GM11168 (cell line): Measurements from ENCODE around the gene RPP30.

Experiments used
- in situ Hi-C: fragments of 300-500 bp; cut with MboI; formaldehyde crosslinking; loops from one replicate; pipeline ENCODE4 v1.12.0; 2022; ENCODE audit warnings: low sequenced_read_pairs; ENCODE audit not compliant: unreplicated experiment

Gene RPP30

DNA sequence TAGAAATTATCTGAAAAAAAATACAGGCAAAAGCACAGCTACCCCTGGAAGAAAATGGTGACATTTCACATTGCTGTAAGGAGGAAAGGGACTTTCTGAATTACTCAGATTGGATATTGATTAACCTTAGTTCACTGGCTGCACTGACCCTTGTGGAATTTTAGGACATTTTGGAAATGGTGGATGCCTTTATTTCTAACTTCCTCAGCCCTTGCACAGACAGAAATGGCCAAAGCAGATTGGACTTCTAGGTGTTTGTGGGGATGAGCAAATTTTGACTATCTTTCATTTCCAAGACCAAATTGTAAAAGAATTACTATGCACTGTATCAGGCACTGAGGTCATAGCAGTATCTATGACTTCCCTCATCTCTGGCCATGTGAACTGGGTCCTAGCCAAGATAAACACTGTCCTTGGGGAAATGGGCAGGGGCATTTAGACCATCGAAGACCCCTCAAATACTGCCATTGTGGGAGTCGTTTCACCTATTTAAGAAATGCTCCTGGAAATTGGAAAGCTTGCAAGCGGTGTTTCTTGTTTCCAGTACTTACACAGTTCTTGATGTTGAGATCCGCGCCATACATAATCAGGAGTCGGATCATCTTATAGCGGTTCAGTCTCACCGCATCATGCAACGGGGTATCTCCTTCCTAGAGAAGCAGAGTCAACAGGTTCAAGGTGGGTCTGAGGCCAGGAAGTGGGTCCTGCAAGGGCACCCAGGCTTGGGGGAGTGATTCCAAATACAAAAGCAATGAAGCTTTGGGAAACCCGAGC lies 43.4 kb downstream of the RPP30 start:
- in situ Hi-C loops = loop anchor here (5.0 kb wide), 1 partner anchor 337 kb away; no protein-coding TSS in a partner anchor

DNA sequence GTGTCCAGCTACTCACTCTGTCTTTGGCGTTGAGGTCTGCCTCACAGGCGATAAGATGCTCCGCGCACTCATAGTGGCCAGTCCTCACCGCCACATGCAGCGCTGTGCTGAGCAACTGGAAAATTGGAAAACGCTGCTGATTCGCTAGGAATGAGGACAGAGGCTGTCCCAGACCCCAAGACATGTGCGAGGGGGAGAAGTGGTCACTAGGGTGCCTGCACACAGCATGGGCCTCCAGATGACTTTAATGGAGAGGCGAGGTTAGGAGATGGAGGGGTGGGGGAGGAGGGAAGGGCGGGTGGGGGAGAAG lies 43.9 kb downstream of the RPP30 start:
- in situ Hi-C loops = no loop called here

DNA sequence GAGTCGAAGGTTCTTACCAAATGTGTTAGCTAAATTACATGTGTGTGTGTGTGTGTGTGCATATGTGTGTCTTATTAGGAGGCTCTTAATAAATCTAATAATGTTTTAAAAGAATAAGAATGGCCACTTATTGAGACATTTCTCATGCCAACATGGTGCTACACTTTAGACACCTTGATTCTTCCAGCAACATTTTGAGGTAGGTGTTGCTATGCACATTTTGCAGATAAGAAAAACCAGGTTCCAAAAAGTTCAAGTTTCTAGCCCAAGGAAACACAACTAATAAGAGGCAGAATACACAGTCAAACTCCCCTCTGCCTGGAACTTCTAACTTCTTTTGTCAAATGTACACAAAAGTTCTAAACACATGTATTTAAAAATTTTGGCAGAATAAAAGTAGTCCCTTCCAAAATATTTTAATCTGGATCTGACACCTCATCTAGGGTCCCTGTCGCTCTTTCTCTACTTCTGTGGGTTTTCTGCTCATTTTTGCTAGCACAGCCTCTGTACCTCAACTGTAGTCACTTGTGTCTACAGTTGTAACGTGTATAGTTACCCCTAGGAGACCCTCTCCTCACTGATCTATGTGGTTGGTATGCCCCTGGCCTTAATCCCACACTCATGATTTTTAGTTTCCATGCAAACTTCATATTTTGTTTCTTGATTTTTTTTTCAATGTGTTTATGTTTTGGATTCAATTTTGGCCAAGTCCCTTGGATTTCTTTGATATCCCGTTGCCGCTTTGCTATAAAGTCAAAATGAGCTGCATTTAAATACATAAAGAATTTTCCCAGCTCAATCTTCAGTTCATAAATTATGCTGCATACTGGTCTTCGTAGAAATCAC lies 44.8 kb downstream of the RPP30 start:
- in situ Hi-C loops = no loop called here

DNA sequence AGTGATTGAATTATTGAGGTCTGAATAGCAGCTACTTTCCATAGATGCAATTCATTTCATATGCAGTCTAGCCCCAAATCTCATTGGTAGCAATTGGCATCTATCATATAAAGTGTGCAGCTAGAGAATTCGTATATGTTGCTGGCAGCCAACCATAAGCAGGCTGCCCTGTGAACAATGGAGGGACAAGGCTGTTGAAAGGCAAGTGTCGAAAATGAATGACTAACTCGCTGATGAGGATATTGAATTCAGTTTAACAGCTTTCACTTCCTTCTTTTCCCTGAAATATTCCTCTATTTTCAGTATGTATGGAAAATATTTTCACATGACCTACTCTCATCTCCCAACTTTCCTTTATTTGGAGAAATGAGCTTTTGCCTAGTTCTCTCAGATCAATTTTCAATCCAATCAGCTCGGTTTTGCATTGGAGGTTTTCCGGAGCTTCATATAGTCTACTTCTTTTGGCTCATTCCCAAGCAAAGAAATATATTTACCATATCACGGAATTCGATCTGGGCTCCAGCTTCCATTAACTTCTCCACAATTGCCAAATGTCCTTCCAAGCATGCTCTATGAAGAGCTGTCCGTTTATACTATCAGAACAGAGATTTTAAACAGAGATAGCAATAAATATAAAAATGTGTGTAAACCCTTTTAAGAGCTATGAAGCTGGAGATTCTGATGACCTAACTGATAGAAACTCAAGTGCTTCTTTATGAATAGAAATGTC lies 45.6 kb downstream of the RPP30 start:
- in situ Hi-C loops = no loop called here

DNA sequence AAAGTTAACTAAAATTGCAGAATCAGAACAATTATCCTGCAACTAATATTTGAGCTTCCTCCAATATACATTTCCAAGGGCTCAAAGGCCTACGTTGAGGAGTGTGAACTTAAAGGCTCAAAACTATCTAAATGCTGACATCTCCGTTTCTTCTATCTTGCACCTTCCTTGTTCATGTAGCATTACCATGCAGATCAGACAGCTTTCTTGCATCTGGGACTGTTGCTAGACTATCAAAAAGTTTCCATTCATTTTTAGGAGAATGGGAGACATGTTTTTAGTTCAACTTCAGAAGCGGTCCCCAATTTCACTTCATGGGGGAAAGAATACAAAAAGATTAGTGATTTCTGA lies 46.2 kb downstream of the RPP30 start:
- in situ Hi-C loops = no loop called here

DNA sequence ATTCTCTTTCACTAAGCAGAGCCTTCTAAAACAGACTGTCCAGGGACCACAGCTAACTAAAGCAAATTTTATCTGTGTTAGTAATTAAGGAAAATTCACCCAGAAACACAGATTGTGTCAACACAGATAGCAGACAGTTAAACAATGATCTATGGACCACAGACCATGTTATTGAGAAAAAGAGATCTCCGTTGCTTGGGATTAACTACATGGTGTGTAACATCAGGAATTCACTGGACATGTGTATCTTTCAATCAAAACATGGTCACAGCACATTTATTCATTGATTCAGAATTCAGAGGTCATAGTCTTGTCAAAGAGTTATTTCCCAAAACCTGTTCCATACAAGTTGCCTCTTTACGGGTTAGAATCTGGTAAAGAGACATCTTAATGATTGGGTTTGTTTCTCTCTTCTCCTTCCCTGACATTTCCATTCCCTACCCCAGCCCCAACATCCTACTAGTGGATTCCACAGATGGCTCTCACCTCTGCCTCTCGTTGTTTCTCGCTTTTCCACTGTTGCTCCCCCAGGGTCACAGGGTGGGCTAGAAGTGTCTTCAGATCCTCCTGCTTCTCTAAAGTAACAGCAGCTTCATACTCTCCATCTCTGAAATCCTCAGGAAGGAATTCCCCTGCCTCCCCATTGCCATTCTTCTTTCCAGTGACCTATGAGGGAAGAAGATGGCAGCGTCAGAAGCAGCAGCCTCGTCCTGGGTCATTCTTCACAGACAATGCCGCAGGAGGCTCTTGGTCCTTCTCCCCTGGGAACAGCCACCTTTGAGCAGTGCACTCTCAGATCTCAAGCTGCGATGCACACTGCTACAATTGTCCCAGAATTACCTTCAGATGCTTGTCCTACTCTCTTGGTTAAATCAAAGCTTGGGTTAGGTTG lies 48.2 kb downstream of the RPP30 start:
- in situ Hi-C loops = no loop called here

DNA sequence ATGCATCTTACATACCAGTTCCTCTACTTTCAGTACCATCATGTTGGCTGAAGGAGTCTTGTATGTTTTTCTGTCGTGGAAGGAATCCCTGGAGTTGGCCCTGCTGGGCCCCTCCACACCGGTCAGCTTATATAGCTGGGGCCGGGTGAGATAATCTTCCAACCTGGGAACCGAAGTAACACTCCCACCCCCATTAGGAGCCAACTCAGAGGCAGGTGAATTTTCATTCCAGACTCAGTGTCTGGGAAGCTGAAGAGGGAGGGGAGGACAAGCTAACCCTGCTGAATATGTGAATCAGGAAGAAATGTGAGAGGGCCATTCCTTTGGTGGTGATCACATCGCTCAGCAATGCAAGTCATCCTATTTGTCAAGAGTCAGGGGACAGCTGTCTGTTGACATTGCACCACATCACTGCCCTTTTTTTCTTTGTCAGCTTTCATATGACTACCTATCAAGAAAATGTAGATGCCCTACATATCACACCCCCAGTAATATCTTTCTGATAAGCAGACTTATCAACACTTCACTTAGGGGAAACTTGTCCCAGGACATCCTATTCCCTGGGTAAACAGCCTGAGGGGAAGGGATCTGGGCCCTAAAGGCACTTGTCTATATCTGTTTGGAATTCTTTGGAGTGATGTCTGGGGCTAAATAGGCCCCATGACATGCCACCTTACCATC lies 49.4 kb downstream of the RPP30 start, which contains the start of gene ANKRD1:
TSS of gene ANKRD1 (minus strand) at position 102 of the 681 bp plus-strand sequence. CDS start at position 42, 60 bp downstream.
- in situ Hi-C loops = no loop called here

DNA sequence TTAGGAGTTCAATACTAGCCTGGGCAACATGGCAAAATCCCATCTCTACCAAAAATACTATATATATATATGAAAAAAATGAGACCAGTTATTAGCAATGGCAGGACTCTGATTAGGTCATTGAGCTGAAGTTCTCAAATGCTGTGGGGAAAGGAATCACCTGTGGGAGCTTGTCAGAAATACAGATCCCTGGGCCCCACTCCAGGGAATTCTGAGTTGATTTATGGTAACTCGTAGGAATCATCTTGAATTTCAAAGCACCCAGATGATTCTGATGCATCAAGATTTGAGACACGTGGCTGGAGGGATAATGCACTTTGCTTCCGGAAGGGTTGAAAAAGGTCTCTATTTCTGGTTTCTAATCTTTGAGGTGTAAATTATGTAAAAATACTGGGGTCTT lies 50.1 kb downstream of the RPP30 start:
- in situ Hi-C loops = no loop called here

DNA sequence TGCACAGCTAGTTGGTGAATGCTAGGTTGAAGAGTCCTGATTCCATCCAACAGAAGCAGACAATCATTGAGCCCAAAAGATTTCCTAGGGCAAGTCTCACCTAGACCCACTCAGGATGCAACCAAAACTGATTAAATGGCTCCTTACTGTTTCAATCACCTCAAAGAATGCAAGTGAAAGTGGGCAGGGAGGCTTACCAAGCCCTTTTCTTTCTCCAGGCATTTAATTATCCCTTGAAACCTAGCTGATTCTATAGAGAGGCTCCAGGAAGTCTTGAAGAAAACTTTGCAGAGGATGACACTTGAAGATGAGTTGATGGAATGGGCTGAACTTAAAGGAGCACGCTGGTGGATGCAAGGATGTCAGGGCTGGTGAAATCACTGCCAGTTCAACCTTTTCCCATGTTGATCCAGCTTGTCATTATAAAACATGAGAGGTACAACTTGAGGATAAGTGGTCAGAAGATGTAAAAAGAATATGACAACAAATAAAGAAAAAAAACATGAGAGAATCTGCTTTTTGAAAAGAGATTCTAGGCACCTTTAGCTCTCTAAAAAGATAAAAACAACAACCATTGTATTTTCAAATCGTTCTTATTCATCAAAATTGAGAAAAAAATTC lies 51.4 kb downstream of the RPP30 start:
- in situ Hi-C loops = no loop called here

DNA sequence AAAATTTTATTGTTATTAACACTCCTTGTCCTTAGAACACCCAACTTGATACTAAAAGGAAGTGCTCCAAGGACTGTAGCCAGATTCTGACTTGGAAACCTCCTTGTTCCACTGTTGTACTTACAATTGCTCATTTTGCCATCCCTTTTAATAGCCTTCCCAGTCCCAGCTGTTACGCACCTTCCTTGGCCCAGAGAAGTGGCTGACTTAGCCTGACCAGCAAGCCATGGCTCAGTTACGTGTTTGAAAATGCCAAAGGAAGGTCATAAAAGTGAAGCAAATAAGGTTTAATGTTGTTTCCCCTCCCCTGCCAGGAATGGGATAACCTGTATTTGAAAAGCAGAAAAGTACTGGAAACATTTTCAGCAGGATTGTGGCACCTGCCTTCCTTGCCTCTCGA lies 52.8 kb downstream of the RPP30 start:
- in situ Hi-C loops = no loop called here

DNA sequence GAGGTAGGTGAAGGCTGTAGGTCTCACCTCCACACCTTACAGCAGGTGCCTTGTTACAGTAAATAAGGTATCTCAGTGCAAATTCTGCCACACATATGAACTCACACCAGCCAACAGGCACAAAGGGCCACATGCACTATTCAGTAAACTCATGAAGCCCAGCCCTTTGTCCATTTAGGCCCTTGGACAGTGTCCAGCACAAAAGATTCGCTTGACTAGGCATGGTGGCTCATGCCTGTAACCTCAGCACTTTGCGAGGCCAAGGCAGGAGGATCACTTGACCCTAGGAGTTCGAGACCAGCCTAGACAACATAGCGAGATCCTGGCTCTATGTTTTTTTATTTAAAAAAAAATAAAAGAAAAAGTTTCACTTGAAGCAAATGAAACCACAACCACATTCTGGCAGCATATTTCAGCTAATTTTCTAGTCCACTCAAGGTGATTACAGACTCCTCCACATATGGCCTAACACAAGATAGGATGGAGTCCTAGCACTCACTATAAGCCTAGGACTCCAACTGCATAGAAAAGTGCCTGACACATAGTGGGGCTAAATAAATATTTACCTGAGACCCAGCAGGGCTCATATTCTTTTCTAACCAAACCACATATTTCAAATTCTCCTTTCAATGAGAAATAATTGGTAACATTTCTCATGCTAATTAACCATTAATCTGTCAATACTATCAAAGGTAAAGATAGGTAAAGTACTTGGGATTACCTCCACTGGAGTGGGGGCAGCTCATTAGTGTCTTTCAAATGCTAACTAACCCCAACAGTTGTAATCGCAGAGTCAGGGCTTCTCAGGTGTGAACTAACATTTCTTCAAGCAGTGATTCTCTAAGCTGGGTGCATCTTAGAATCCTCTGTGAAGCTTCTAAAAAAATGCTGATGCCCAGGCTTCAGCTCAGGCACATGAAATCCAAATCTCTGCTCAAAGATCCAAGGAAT lies 53.6 kb downstream of the RPP30 start:
- in situ Hi-C loops = no loop called here

DNA sequence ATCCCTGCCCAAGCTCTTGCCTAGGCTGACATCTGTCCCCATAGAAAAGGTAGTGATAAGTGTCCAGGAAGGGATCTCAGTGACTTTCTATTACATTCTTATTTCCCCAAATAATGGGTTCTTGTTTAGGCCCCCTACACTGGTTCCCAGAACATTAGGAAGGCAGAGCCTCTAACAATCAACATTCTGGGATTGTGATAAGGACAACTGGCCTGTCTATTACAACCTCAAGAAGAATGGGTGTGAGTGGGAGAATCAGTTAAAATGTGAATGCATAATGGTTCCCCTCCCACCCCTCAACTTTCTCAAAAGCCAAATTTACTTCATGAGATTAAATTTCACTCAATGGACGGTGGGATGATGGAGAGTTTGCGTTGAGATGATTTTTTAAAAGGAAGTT lies 55.5 kb downstream of the RPP30 start:
- in situ Hi-C loops = no loop called here

DNA sequence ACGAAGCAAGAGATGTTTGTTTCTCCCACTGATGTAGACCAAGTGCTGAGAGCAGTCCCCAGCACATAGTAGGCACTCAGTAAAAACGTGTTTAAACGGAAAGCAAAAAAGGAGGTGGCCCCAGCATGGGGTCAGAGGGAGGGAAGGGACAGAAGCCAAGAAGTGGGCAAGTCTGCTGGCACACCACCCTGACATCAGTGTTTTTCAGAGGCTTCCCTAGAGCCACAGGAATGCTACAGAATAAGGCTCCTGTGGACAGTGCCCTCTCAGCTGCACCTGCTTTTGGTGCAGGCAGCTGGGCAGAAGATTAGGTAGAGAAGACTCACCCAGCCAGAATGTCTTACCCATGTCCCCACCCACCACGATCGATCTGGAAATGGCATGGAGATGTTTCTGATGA lies 57.4 kb downstream of the RPP30 start:
- in situ Hi-C loops = no loop called here

DNA sequence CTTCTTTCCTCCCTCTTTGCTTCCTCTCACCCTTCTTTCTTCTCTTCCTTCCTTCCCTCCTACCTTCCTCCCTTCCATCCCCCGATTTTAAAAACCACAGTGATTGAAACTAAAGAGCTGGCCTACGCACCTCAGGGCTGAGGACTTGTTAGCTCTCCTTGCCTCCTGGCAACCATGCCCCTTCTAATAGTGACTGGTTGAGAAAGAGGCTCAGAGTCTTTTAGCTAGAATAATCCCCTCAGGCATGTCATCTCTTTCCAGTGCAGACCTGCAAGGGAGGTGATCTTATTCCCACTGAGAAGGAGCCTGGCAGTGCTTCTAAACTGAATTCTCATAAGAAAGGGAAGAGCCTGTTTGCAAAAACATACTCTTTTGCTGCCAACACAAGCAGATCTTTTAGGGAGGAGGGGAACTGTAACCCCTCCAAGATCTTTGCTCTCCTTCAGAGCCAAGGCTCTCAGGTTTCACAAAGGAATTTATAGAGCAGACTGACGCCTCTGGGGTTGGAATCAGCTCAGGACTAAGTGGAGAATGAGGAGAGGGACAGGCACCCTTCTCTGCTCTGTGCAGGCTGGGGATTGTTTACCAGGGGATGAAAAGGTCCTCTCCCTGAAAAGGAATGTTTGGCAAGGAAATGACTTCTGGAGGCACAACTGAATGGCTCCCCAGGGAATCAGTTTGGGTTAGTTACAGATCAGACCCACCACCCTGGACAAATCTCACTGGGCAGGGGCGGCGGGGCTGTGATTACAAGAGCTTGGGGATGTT lies 58.5 kb downstream of the RPP30 start:
- in situ Hi-C loops = no loop called here

DNA sequence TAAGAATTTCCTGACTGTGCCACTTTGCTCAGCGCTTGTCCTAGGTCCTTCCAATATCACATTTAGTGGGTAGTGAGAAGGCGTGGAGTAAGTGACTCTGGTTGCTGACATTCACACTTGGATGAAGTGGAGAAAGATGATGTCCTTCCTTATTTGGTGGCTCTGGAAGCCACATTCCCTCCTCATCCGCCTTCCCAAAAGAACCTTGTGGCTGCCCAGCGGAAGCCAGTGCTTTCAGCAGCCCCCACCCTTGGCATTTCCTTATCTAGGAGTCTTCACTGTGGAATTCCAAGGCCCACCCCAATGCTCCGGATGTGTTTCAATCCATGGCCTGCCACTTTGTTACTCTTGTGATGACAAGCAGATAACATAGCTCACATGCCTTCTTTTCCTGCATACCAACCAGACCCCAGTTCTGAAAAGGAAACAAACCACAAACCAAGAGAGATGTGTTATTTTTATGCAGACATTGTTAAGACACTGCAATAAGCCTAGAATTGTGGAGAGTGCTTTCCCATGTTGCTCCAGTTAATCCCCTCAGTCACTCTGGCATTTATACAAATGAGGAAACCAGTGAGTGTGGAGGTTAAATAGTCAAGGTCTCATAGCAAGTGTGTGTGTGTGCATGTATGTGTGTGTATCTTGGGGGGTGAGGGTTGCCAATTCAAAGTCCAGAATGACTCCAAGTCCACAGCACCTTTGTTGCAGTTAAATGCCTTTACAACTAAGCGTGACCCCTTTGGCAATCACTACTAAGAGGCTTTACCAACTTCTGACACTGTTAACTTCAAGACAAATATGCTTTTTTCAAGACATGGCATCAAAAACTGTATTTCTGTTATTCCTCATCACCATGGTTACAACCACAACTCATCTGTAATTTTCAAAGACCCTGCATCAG lies 59.4 kb downstream of the RPP30 start:
- in situ Hi-C loops = no loop called here

DNA sequence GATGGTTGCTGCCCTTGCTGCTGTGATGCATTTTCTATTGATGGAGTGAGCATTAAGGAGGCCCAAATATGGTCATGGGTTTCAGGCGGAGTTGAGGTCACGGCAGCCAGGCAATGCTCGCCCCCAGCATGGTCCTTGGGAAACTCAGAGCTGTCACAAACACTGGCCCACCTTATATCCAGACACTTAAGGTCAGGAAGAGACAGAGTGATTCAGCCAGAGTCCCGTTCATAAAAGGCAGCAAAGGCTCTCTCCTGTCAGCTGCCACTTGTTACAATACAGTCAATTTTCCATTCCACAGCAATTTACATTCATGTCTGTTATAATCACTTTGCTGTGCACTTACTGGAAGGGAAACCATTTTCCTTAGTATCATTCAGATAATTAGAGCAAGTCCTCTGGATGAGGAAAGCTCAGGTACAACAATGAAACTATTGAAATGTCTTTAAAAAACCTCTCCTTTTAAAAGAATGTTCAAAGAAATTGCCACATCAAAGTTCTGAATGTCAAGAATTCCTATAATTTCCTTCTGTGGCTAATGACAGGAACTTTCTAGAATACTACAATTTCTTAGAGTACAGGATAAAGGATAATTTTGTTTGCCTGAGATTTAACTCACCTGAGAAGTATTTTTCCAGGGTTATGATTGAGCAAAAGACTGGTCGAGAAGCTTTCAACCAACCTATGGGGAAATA lies 64.0 kb downstream of the RPP30 start:
- in situ Hi-C loops = no loop called here
